Keratinocyte (primary cell): ENCODE data around the gene TTC16. TPM values are rescaled to one million over a fixed set of nuclear protein-coding genes. Genes with fewer than 3 reads are reported as not detected.
"Not testable (repeated sequence)": the region's sequence is repeated elsewhere in the genome, so short reads cannot be mapped to it uniquely, and the experiment has no call there.

Experiments
- DNase-seq: peaks from one replicate; pipeline ENCODE4 v3.0.0-alpha.2; 2011; ENCODE audit warnings: low read depth, missing footprints, low spot score
- FAIRE-seq: peaks from 2 replicates; lab custom pipeline; 2011; peaks lifted over from hg19 to GRCh38; lab: Jason Lieb, UNC
- H2AFZ ChIP-seq: 2 replicates; pipeline ENCODE4 v1.6.0; 2012; ENCODE audit warnings: low read length, control low read depth, inconsistent platforms; ENCODE audit not compliant: control insufficient read depth
- H3K27ac ChIP-seq: 2 replicates; pipeline ENCODE4 v1.5.1; 2011; ENCODE audit warnings: low read length; ENCODE audit not compliant: control insufficient read depth, insufficient read depth
- H3K27me3 ChIP-seq: 3 replicates; pipeline ENCODE4 v1.6.0; 2011; ENCODE audit warnings: low read length; ENCODE audit not compliant: control insufficient read depth, insufficient read depth; ENCODE audit errors: extremely low read depth
- H3K36me3 ChIP-seq, 2 experiments: 2 replicates in 1 of 2; 3 replicates in 1 of 2; pipeline ENCODE4 v1.5.1; 2011; ENCODE audit warnings: low read length in 2 of 2, mild to moderate bottlenecking in 1 of 2; ENCODE audit not compliant: control insufficient read depth in 2 of 2, insufficient read depth in 2 of 2; ENCODE audit errors: extremely low read depth in 1 of 2
- H3K4me1 ChIP-seq: 3 replicates; pipeline ENCODE4 v1.5.1; 2011; ENCODE audit warnings: low read length; ENCODE audit not compliant: control insufficient read depth, insufficient read depth; ENCODE audit errors: extremely low read depth
- H3K4me2 ChIP-seq: 3 replicates; pipeline ENCODE4 v1.6.0; 2011; ENCODE audit warnings: low read depth, low read length; ENCODE audit not compliant: control insufficient read depth, insufficient read depth; ENCODE audit errors: extremely low read depth
- H3K4me3 ChIP-seq, 3 experiments: fragments of 200-600 bp in 1 of 3; sonication (generic) in 1 of 3; 2 replicates in 2 of 3; 3 replicates in 1 of 3; pipeline ENCODE4 v1.5.1; 2011 to 2016; ENCODE audit warnings: low read length in 3 of 3, mild to moderate bottlenecking in 3 of 3, control low read depth in 2 of 3, inconsistent platforms in 1 of 3, low read depth in 1 of 3, mixed read lengths in 1 of 3, mixed run types in 1 of 3, moderate library complexity in 1 of 3; ENCODE audit not compliant: control insufficient read depth in 2 of 3, insufficient read depth in 2 of 3; ENCODE audit errors: extremely low read depth in 1 of 3
- H3K79me2 ChIP-seq: 2 replicates; pipeline ENCODE4 v1.6.0; 2012; ENCODE audit warnings: low read length; ENCODE audit not compliant: control insufficient read depth, insufficient read depth
- H3K9ac ChIP-seq: 3 replicates; pipeline ENCODE4 v1.6.0; 2011; ENCODE audit warnings: low read length; ENCODE audit not compliant: control insufficient read depth, insufficient read depth; ENCODE audit errors: extremely low read depth
- H3K9me1 ChIP-seq: 3 replicates; pipeline ENCODE4 v1.6.0; 2011; ENCODE audit warnings: low read length; ENCODE audit not compliant: control insufficient read depth, insufficient read depth; ENCODE audit errors: extremely low read depth
- H3K9me3 ChIP-seq: 2 replicates; pipeline ENCODE4 v1.5.1; 2012; ENCODE audit warnings: low read depth, low read length; ENCODE audit not compliant: control insufficient read depth
- H4K20me1 ChIP-seq: 3 replicates; pipeline ENCODE4 v1.6.0; 2011; ENCODE audit warnings: low read length; ENCODE audit not compliant: control insufficient read depth, insufficient read depth; ENCODE audit errors: extremely low read depth
- CTCF ChIP-seq, 3 experiments: IDR thresholded peaks in 1 of 3; conservative IDR thresholded peaks in 1 of 3; optimal IDR thresholded peaks in 1 of 3; 2 replicates in 2 of 3; 3 replicates in 1 of 3; pipeline versions ENCODE3 to v1.5.1; 2011; ENCODE audit warnings: low read length in 3 of 3, mild to moderate bottlenecking in 3 of 3, moderate library complexity in 2 of 3, control low read depth in 1 of 3, inconsistent platforms in 1 of 3; ENCODE audit not compliant: insufficient read depth in 2 of 3; ENCODE audit errors: extremely low read depth in 1 of 3
- EZH2 ChIP-seq: IDR thresholded peaks from one replicate; pipeline ENCODE4 v1.6.1; 2012; ENCODE audit warnings: inconsistent platforms, mild to moderate bottlenecking, low read length, moderate library complexity
- dilution Hi-C: fragments of 300-500 bp; cut with MboI; formaldehyde crosslinking; loops from one replicate; pipeline ENCODE4 v1.7.0; 2020; ENCODE audit warnings: low sequenced_read_pairs; ENCODE audit not compliant: extremely low pct_ligation_motif_present
- polyA plus RNA-seq, 5 experiments: library from polyadenylated mRNA; depleted of rRNA in 3 of 5; stranded (reverse) in 3 of 5; stranded (forward) in 1 of 5; unstranded in 1 of 5; fragments of >200 nt; gene quantifications; 1 replicate in 1 of 5; 2 replicates in 3 of 5; 3 replicates in 1 of 5; pipeline versions ENCODE4 v1.2.1 to v1.2.3, GENCODE V29; 2011 to 2012; ENCODE audit warnings: missing spikeins in 2 of 5, low read depth in 1 of 5, low replicate concordance in 1 of 5

TTC16 gene
- polyA plus RNA-seq, 1 donor (not counting 4 experiments of a cell fraction or from before 2014, with no cell fraction given) = not detected

DNA sequence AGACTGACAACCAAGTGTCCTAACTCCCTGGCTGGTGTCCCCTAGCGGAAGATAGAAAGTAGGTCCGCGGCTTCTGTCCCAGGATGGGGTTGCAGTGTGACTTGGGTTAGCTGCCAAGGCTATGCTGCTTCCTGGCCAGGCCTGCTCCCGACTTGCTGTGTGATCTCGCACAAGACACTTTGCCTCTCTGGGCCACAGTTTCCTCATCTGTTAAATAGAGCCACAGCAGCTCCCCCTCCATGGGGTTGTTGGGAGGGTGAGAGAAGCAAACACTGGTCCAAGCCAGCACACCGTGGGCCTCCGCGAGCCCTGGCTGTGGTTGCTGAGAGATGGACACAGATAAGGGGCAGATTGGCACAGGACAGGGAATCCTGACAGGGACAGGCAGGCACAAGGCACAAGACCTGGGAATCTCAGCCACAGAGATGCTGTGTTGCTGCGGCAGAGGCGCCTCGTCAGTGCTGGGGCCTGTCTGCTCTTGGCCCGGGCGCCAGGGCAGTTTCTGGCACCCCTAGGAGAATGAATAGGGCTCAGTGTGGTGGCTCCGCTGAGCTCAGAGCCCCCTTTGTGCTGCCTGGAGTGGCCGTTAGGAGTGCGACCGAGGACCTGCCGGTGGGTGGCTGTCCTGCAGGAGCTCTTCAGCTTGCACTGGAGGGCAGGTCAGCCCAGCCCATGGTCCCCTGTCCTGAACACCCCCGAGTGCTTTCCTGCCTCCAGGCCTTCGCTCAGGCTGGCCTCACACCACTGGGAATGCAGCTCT, 64.4 kb downstream of the TTC16 start:
- FAIRE-seq = no peak
- Histone ChIP-seq H3K79me2 (no peaks in the 10 kb centered on the region), H3K4me1 (peaks cover 2% of the 10 kb centered on the region), H3K9me3 (no peaks in the 10 kb centered on the region), H3K9ac (no peak overlapping the region), H4K20me1 (no peaks in the 10 kb centered on the region), H3K36me3 (no peaks in the 10 kb centered on the region), H3K4me2 (no peak overlapping the region), H3K4me3 (no peak overlapping the region), H3K27ac (no peak overlapping the region), H3K9me1 (no peaks in the 10 kb centered on the region), H2AFZ (no peak overlapping the region), H3K27me3 (no peaks in the 10 kb centered on the region)
- TF ChIP-seq EZH2 (no peak), CTCF (optimal IDR thresholded peaks at IDR 0.05 in 1 of 3, IDR thresholded peaks at IDR 0.05 in 1 of 3, conservative IDR thresholded peaks at IDR 0.05 in 1 of 3; ENCODE audit: extremely low read depth in 1 of 3, insufficient read depth in 2 of 3, low read length in 3 of 3) (no peak)
- dilution Hi-C loops = no loop called here
- no peak for DNase-seq

GRCh38 chr9:127780909-127781308, 65.0 kb downstream of the TTC16 start:
- H3K4me1 ChIP-seq, H3K4me2 ChIP-seq, H3K27me3 ChIP-seq, DNase-seq, H3K9me1 ChIP-seq, H4K20me1 ChIP-seq, H3K4me3 ChIP-seq, H3K9ac ChIP-seq, FAIRE-seq, H3K79me2 ChIP-seq, H2AFZ ChIP-seq, H3K27ac ChIP-seq, H3K36me3 ChIP-seq, H3K9me3 ChIP-seq, dilution Hi-C loops: not testable (repeated sequence)

Other genes starting within 250 kb of the TTC16 start
- gene STXBP1, start 103.8 kb upstream of the TTC16 start, polyA plus RNA-seq = 7.8 to 22.2 TPM (median 17.1 TPM) in 3 replicates
- gene CFAP157, start 9.1 kb upstream of the TTC16 start, polyA plus RNA-seq = 0.03 TPM in 1 of 3 replicates, not detected in the others
- 14.3 to 25.2 TPM (median 14.9 TPM) in 3 replicates for gene PTRH1, start 416 bp upstream of the TTC16 start, polyA plus RNA-seq
- 2.3 to 5.9 TPM (median 4.1 TPM) in 3 replicates for gene TOR2A, start 19.2 kb downstream of the TTC16 start, polyA plus RNA-seq
- 0.12 to 0.21 TPM in 2 of 3 replicates, not detected in the other for gene SH2D3C, start 62.6 kb downstream of the TTC16 start, polyA plus RNA-seq
- 39.0 to 100.0 TPM (median 47.8 TPM) in 3 replicates for gene CDK9, start 70.0 kb downstream of the TTC16 start, polyA plus RNA-seq
- 38.2 to 65.0 TPM (median 56.3 TPM) in 3 replicates for gene FPGS, start 86.8 kb downstream of the TTC16 start, polyA plus RNA-seq
- gene ENG, start 138.6 kb downstream of the TTC16 start, polyA plus RNA-seq = 0.22 to 0.86 TPM (median 0.33 TPM) in 3 replicates
- 40.2 to 53.8 TPM (median 46.5 TPM) in 3 replicates for gene AK1, start 161.6 kb downstream of the TTC16 start, polyA plus RNA-seq
- gene ST6GALNAC6, start 183.5 kb downstream of the TTC16 start, polyA plus RNA-seq = 20.1 to 55.8 TPM (median 21.1 TPM) in 3 replicates
- 5.8 to 10.8 TPM (median 8.9 TPM) in 3 replicates for gene ST6GALNAC4, start 201.0 kb downstream of the TTC16 start, polyA plus RNA-seq
- 2.4 to 5.2 TPM (median 4.4 TPM) in 3 replicates for gene PIP5KL1, start 214.7 kb downstream of the TTC16 start, polyA plus RNA-seq
- 31.1 to 35.4 TPM (median 34.7 TPM) in 3 replicates for gene DPM2, start 221.8 kb downstream of the TTC16 start, polyA plus RNA-seq